Right atrium auricular region (tissue), 2 donors: Measurements from ENCODE around the gene DNM3. TPM values are rescaled to one million over a fixed set of nuclear protein-coding genes. Genes with fewer than 3 reads are reported as not detected.

Experiments
- DNase-seq: peaks from one replicate; pipeline ENCODE4 v3.0.0-alpha.2; 2019; ENCODE audit warnings: low spot score
- H3K27ac ChIP-seq, 2 donors: fragments of 200-600 bp; sonication (generic); 1 replicate in 1 of 2; 2 replicates in 1 of 2; pipeline ENCODE4 v1.5.1; 2016 to 2019
- H3K27me3 ChIP-seq, 2 donors: fragments of 200-600 bp; sonication (generic); one replicate each; pipeline versions ENCODE4 v1.5.1 to v1.6.0; 2017 to 2019
- H3K36me3 ChIP-seq: fragments of 200-600 bp; sonication (generic); one replicate; pipeline ENCODE4 v1.5.1; 2016
- H3K4me1 ChIP-seq, 2 donors: fragments of 200-600 bp; sonication (generic); one replicate each; pipeline versions ENCODE4 v1.5.1 to v1.6.0; 2017 to 2019
- H3K4me3 ChIP-seq, 2 donors: fragments of 200-600 bp; sonication (generic); 1 replicate in 1 of 2; 2 replicates in 1 of 2; pipeline ENCODE4 v1.5.1; 2017 to 2019; ENCODE audit warnings: mild to moderate bottlenecking in 1 of 2, moderate library complexity in 1 of 2
- H3K9me3 ChIP-seq, 2 donors: fragments of 200-600 bp; sonication (generic); one replicate each; pipeline ENCODE4 v1.5.1; 2019
- CTCF ChIP-seq, 2 donors: fragments of 200-600 bp; sonication (generic); IDR thresholded peaks; one replicate each; pipeline ENCODE4 v1.5.1; 2019; ENCODE audit warnings: antibody characterized with exemption in 2 of 2
- total RNA-seq, 2 donors: library from RNA; depleted of rRNA; stranded (reverse); fragments of >200 nt; gene quantifications; one replicate each; pipeline ENCODE4 v1.1.0, GENCODE V29; 2016

Gene DNM3
- total RNA-seq, 2 donors from 2014 or later = 1.0 to 1.6 TPM

- Histone ChIP-seq H3K27ac (no peak overlapping the region), H3K4me1 (no peaks in the 10 kb centered on the region), H3K9me3 (no peaks in the 10 kb centered on the region), H3K27me3 (no peaks in the 10 kb centered on the region), H3K4me3 (no peak overlapping the region), H3K36me3 (no peaks in the 10 kb centered on the region)
- no peak for DNase-seq
- no peak for TF ChIP-seq CTCF (IDR thresholded peaks at IDR 0.05)
These were observed 93.8 kb downstream of the DNM3 start for GRCh38 chr1:171935086-171935485.

GRCh38 chr1:171935664-171936063 is 94.4 kb downstream of the DNM3 start:
- no peaks in the 10 kb centered on the region for H3K9me3 ChIP-seq
- no peak overlapping the region for H3K27ac ChIP-seq
- no peak for TF ChIP-seq CTCF (IDR thresholded peaks at IDR 0.05)
- no peaks in the 10 kb centered on the region for H3K4me1 ChIP-seq
- H3K36me3 ChIP-seq = no peaks in the 10 kb centered on the region
- H3K4me3 ChIP-seq = no peak overlapping the region
- no peaks in the 10 kb centered on the region for H3K27me3 ChIP-seq
- no peak for DNase-seq

GRCh38 chr1:171937938-171938337 is 96.6 kb downstream of the DNM3 start:
- Histone ChIP-seq H3K36me3 (no peaks in the 10 kb centered on the region), H3K9me3 (no peaks in the 10 kb centered on the region), H3K4me1 (no peaks in the 10 kb centered on the region), H3K27ac (no peak overlapping the region), H3K4me3 (no peak overlapping the region), H3K27me3 (no peaks in the 10 kb centered on the region)
- DNase-seq = no peak
- no peak for TF ChIP-seq CTCF (IDR thresholded peaks at IDR 0.05)

GRCh38 chr1:171939740-171940139 is 98.4 kb downstream of the DNM3 start:
- no peaks in the 10 kb centered on the region for H3K4me1 ChIP-seq
- no peak for TF ChIP-seq CTCF (IDR thresholded peaks at IDR 0.05)
- no peak overlapping the region for H3K4me3 ChIP-seq
- no peak overlapping the region for H3K27ac ChIP-seq
- no peaks in the 10 kb centered on the region for H3K9me3 ChIP-seq
- no peaks in the 10 kb centered on the region for H3K27me3 ChIP-seq
- H3K36me3 ChIP-seq = no peaks in the 10 kb centered on the region
- no peak for DNase-seq

GRCh38 chr1:171940368-171940767 is 99.1 kb downstream of the DNM3 start:
- Histone ChIP-seq H3K9me3 (no peaks in the 10 kb centered on the region), H3K4me3 (no peak overlapping the region), H3K27ac (no peak overlapping the region), H3K4me1 (no peaks in the 10 kb centered on the region), H3K27me3 (no peaks in the 10 kb centered on the region), H3K36me3 (no peaks in the 10 kb centered on the region)
- TF ChIP-seq CTCF (IDR thresholded peaks at IDR 0.05) = no peak
- DNase-seq = no peak

GRCh38 chr1:171941920-171942319 is 100.6 kb downstream of the DNM3 start:
- Histone ChIP-seq H3K9me3 (no peaks in the 10 kb centered on the region), H3K27ac (no peak overlapping the region), H3K4me3 (no peak overlapping the region), H3K4me1 (no peaks in the 10 kb centered on the region), H3K36me3 (no peaks in the 10 kb centered on the region), H3K27me3 (no peaks in the 10 kb centered on the region)
- no peak for DNase-seq
- TF ChIP-seq CTCF (IDR thresholded peaks at IDR 0.05) = no peak
